Measurements from ENCODE around the gene RASGRP1. TPM values are rescaled to one million over a fixed set of nuclear protein-coding genes. Genes with fewer than 3 reads are reported as not detected.

The RASGRP1 gene
- total and polyA plus RNA-seq, 10 of the 15 experiments (the other 5 are each of a cell fraction or from before 2014, with no cell fraction given) = 5.6 to 234 (median 20.9) TPM

- ChIA-PET CTCF (interaction anchor here (0.6 to 7.7 kb wide), 13 partner anchors 9 to 208 kb away, joined by 3 to 41 read pairs (median 3); partner anchors contain the start of gene RASGRP1), SMC1A (ENCODE audit: uncharacterized antibody, unreplicated experiment) (interaction anchor here (0.6 to 17.5 kb wide), 12 partner anchors 9 to 1599 kb away, joined by 3 to 208 read pairs (median 4); no protein-coding TSS in a partner anchor), RAD21 (ENCODE audit: unreplicated experiment) (interaction anchor here (0.8 to 2.3 kb wide), 5 partner anchors 11 to 183 kb away, joined by 3 to 13 read pairs (median 4); no protein-coding TSS in a partner anchor), POLR2A (interaction anchor here (0.9 to 2.1 kb wide), 2 partner anchors 11 kb away, joined by 3 to 6 read pairs; no protein-coding TSS in a partner anchor)
- no peaks in the 10 kb centered on the region for H3K9me3 ChIP-seq (replicated peaks; ENCODE audit: control insufficient read depth, insufficient read depth, low read length)
- WGBS (ENCODE audit: insufficient coverage, insufficient replicate concordance, low lambda C conversion rate, missing lambda C conversion rate) = 98% methylated on average over 5 of the region's 5 CpGs
- H4K20me1 ChIP-seq (ENCODE audit: control insufficient read depth, insufficient read depth) = no peaks in the 10 kb centered on the region
- TF ChIP-seq STAT1 (conservative IDR thresholded peaks at IDR 0.05) = no peak
- no peak for TF ChIP-seq E2F4 (IDR thresholded peaks at IDR 0.05; ENCODE audit: low read depth, low read length)
- TF ChIP-seq CEBPB (IDR thresholded peaks at IDR 0.05; ENCODE audit: borderline replicate concordance in 1 of 2, low read depth in 2 of 2, low read length in 2 of 2) = no peak
- TF ChIP-seq HDAC6 (IDR thresholded peaks at IDR 0.05; ENCODE audit: unreplicated experiment) = no peak
- TF ChIP-seq TARDBP (IDR thresholded peaks at IDR 0.05; ENCODE audit: borderline replicate concordance) = no peak
- TF ChIP-seq LARP7 (IDR thresholded peaks at IDR 0.05) = no peak
- no peak for TF ChIP-seq IKZF1 (conservative IDR thresholded peaks at IDR 0.05)
- no peak for TF ChIP-seq ZNF622 (IDR thresholded peaks at IDR 0.05)
- TF ChIP-seq, protein P1, sequence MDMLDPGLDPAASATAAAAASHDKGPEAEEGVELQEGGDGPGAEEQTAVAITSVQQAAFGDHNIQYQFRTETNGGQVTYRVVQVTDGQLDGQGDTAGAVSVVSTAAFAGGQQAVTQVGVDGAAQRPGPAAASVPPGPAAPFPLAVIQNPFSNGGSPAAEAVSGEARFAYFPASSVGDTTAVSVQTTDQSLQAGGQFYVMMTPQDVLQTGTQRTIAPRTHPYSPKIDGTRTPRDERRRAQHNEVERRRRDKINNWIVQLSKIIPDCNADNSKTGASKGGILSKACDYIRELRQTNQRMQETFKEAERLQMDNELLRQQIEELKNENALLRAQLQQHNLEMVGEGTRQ (IDR thresholded peaks at IDR 0.05; ENCODE audit: borderline replicate concordance, low read depth, low read length) = no peak
- TF ChIP-seq BRCA1 (IDR thresholded peaks at IDR 0.05; ENCODE audit: low read depth, low read length) = no peak
- no peak for TF ChIP-seq BMI1 (IDR thresholded peaks at IDR 0.05; ENCODE audit: borderline replicate concordance)
- no peak for TF ChIP-seq NRF1 (conservative IDR thresholded peaks at IDR 0.05; ENCODE audit: low read depth, low read length)
- TF ChIP-seq, protein P2, sequence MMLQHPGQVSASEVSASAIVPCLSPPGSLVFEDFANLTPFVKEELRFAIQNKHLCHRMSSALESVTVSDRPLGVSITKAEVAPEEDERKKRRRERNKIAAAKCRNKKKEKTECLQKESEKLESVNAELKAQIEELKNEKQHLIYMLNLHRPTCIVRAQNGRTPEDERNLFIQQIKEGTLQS (IDR thresholded peaks at IDR 0.05; ENCODE audit: borderline replicate concordance, extremely low read depth, low read depth, low read length) = no peak
- no peak for TF ChIP-seq HDGF (IDR thresholded peaks at IDR 0.05)
- no peak for TF ChIP-seq DPF2 (IDR thresholded peaks at IDR 0.05)
- no peak for TF ChIP-seq SUZ12 (IDR thresholded peaks at IDR 0.05; ENCODE audit: unreplicated experiment)
- TF ChIP-seq BCLAF1 (IDR thresholded peaks at IDR 0.05) = no peak
- peaks cover 7% of the 10 kb centered on the region for H3K4me1 ChIP-seq (ENCODE audit: control insufficient read depth, insufficient read depth, low read length)
- no peak overlapping the region for H3K27ac ChIP-seq (ENCODE audit: control insufficient read depth, insufficient read depth)
- H3K36me3 ChIP-seq (ENCODE audit: control insufficient read depth in 2 of 2, insufficient read depth in 2 of 2, low read length in 1 of 2) = peaks cover 8 to 12% of the 10 kb centered on the region in 2 experiments
- no TSS peak for BruUV-seq (replicated peaks)
- no peak overlapping the region for H3K9ac ChIP-seq (ENCODE audit: control insufficient read depth, insufficient read depth, low read length)
- DNase-seq (ENCODE audit: low read depth, low spot score) (no peak), FAIRE-seq (no peak), ATAC-seq (no peak)
- no peaks in the 10 kb centered on the region for H3K79me2 ChIP-seq (ENCODE audit: control insufficient read depth, insufficient read depth, low read length)
- no peak overlapping the region for H2AFZ ChIP-seq (ENCODE audit: control insufficient read depth, low read depth, low read length)
- H3K27me3 ChIP-seq (replicated peaks in 1 of 2; ENCODE audit: control insufficient read depth in 2 of 2, insufficient read depth in 2 of 2, low read length in 1 of 2) = no peaks in the 10 kb centered on the region
- in situ Hi-C loops (cut with MboI) (no loop called here), intact Hi-C loops (cut with micrococcal nuclease; ENCODE audit: unreplicated experiment) (no loop called here)
- H3K4me3 ChIP-seq = no peak overlapping the region
- no peak overlapping the region for H3K4me2 ChIP-seq (ENCODE audit: control insufficient read depth, insufficient read depth)
These were observed 48.0 kb downstream of the RASGRP1 start for GRCh38 chr15:38516626-38517025.

Data from GM12878 (cell line).